DLD1 (cell line): Measurements from ENCODE around the gene RNF183.
"Not testable (repeated sequence)": the region's sequence is repeated elsewhere in the genome, so short reads cannot be mapped to it uniquely, and the experiment has no call there.

Experiments used
- in situ Hi-C: cut with HindIII; loops from 2 replicates; pipeline ENCODE4 v1.10.0; 2017; ENCODE audit warnings: low sequenced_read_pairs

The RNF183 gene

DNA sequence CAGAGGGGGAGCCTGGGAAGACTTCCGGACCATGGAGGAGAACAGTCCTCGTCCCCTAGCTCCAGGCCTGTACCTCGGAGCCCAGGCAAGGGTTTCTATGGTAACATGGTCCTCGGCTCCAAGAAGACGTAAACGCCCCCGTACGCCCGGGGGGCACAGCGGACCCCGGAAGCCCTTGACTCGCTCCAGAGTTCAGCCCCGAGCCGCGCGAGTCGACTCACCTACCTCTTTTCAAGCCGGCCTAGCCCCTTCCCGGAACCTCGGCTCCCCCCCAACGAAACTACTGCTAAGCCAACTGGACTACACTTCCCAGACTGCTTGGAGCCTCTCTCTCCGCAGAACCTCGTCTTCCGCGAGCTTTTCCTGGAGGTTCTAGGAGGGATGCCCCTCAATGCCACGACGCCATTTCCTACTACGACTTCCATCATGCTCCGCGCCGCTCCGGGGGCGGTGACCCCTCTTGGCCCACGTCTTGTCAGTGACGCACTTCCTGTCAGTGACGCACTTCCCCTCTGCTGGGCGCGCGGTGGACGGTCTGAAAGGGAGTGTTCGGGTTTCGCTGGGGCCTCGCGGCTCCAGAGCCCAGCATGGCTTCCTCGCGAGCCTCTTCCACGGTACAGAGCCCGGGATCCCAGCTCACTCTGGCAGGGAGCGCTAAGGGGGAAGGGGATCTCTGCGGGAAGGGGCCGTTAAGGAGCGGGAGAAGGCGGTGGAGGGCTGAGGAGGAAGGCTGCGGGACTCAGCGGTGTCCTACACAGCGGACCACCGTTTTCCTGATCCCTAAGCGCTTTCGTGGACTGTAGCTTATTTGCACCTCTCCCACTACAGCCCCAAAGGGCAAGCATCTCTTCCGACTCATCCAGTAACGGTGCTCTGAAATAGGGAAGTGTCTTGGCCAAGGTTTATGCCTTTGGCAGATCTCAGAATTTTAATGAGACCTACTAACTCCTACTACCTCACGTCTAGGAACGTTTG lies 27.7 kb downstream of the RNF183 start, which contains the start of the genes CDC26 and PRPF4:
TSS of gene CDC26 (minus strand) at position 416 of the 975 bp plus-strand sequence. CDS start 3,065 bp downstream, outside the sequence.
TSS of gene PRPF4 (plus strand) at position 502 of the 975 bp plus-strand sequence. CDS start at position 588, 86 bp downstream.
- in situ Hi-C loops, result no loop called here

DNA sequence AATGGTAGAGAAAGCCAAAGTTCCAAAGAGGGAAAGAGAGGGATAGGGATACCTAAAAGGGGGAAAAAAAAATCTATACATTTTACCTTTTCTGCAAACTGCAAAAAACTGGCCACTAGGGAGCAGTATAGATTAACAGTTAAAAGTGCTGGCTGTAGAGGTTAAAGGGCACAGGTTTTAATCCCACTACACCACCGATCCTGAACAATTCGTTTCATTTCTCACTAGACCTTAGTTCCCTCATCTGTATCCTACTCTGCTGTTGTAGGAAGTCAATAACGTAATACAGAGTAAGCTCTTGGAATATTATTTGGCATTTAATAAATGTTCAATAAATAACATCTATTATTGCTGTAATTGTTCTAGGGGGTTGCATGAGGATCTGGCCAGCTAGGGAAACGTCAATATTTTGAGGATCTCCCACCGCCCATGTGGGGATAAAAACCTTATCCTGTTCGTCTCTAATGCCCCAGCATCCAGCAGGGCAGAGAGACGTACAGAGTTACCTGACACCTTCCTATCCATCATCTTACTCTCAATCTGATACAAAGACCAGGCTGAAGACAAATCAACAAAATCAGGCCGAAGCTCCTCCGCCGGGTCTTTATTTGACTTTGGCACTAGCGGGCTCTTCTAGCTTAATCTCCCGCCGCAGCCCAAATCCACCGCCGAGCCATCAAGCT lies 28.6 kb downstream of the RNF183 start:
- in situ Hi-C loops, result no loop called here

GRCh38 chr9:113269871-113270270 lies 33.3 kb downstream of the RNF183 start:
- in situ Hi-C loops, result no loop called here

GRCh38 chr9:113269355-113269754 lies 33.8 kb downstream of the RNF183 start:
- in situ Hi-C loops, result no loop called here

GRCh38 chr9:113267911-113268566 lies 35.1 kb downstream of the RNF183 start:
- in situ Hi-C loops, result no loop called here

DNA sequence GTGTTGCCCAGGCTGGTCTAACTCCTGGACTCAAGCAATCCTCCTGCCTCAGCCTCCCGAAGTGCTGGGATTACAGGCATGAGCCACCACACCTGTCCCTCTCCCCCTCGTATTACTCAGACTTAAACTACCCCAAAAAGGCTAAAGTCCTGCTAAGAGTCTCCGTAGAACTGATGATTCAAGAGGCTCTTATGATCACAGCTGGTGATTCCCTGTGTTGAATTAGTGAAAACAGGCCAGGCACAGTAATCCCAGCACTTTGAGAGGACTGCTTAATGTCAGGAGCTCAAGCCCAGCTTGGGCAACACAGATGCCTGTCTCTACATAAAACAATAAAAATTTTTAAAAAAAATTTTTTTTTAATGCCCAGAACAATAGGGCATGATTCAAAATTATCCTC lies 37.0 kb downstream of the RNF183 start:
- in situ Hi-C loops, result no loop called here

DNA sequence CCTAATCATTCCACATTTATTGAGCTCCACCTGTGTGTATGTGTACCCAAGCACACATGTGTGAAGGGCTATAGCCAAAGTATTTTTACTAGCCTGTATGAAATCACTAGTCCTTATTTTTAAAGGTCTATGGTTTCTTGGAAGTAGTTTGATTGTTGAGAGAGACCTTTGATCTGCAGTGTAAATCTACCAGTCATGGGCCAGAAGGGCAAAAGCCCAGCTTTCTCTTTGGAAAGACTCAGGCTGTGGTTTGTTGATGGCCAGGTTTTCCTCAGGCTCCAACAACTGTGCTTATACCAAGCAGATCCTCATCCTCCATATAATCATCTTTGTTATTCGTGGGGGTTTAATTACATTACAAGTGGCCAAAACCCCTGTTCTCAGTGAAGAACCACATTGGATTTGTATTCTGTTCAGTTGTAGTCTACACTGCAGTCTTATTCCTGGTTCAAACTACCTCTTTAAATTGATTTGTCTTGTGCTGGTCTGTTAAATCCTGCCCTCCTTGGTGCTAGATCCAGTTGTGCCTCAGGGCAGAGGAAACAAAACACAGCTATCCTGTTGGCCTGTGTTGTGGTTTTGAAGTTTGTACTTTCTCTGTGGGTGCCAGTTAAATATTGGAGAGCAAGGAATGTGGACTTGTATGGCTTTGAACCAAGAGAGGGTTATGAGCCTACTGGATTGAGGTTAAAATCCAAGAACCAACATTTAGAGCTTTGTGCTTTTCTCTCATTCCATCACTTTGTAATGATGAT lies 41.1 kb downstream of the RNF183 start:
- in situ Hi-C loops, result no loop called here

DNA sequence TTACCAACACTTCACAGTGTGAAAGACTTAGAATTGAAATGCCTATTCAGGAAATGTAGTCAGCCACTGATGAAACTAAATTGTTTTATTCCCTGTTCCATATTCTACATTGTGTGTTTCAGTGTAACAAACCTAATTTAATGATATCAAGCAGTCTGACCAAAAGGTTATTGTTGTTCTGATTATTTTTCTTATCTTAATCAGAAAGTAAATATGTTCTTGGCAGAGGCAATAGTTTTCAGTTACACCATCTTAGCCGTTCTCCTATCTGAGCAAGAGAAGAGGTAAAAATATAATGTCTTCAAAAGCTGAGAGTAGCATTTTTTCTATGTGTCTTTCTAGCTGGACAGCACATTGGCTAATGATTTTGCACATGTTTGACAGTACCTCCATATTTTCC lies 44.9 kb downstream of the RNF183 start:
- in situ Hi-C loops, result no loop called here

GRCh38 chr9:113257863-113258262 lies 45.3 kb downstream of the RNF183 start:
- in situ Hi-C loops, result no loop called here

DNA sequence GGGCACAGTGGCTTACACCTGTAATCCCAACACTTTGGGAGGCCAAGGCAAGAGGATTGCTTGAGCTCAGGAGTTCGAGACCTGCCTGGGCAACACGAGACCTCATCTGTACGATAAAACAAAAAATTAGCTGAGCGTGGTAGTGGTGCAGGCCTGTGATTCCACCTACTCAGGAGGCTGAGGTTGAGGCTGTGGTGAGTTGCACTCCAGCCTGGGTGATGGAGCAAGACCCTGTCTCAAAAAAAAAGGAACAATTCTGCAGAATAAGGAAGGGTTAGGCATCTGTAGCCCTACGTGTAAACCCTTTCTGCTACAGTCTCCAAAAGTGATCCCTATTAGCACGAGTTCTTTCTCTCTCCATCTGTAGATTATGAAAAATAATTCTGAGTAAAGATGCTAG lies 47.7 kb downstream of the RNF183 start:
- in situ Hi-C loops, result no loop called here

DNA sequence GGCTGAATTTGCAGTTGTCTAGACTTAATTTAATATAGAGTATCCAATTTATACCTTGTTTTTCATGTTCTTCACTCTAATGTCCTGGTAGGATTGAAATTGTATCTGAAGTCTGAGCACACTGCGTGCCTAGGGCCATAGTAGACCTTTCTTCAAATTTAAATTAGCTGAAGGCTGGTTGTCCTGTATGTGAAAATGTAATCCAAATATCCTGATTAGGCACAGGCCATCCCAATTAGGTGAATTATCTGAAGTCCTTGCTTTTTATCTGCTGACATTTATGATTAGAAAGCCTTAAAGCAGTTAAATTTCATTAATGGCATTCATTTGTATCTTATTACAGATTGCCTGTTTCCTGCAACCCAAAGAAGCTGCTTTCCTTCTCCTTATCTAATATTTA lies 48.2 kb downstream of the RNF183 start:
- in situ Hi-C loops, result no loop called here

DNA sequence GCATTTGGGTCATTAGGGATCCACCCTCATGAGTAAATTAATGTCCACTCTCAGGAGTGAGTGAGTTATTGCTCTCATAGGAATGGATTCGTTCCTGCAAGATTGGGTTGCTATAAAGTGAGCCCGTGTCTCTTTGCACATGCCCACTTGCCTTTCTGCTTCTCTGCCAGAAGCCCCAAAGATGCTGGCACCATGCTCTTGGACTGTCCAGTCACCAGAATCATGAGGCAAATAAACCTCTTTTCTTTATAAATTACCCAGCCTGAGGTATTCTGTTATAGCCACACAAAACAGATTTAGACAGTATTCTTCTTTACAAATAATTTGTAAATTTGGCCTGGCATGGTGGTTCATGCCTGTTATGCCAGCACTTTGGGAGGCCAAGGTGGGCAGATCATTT lies 52.4 kb downstream of the RNF183 start:
- in situ Hi-C loops, result no loop called here

GRCh38 chr9:113249661-113250060 lies 53.5 kb downstream of the RNF183 start:
- in situ Hi-C loops, result not testable (repeated sequence)

GRCh38 chr9:113247640-113248039 lies 55.5 kb downstream of the RNF183 start:
- in situ Hi-C loops, result no loop called here
